Neural cell (in vitro differentiated cells): ENCODE results near the gene TAOK2.

Source experiments
- EZH2 ChIP-seq: fragments of 200-600, 300-800 bp; shearing (Covaris generic), sonication (generic); IDR thresholded peaks from 2 replicates; pipeline ENCODE4 v1.6.1; 2014; ENCODE audit warnings: antibody characterized with exemption, low read length, borderline replicate concordance, mild to moderate bottlenecking; ENCODE audit not compliant: insufficient read depth, poor library complexity, severe bottlenecking
- POLR2AphosphoS5 ChIP-seq: IDR thresholded peaks from 2 replicates; pipeline ENCODE4 v1.6.1; 2012
- SMC3 ChIP-seq: fragments of 450-650 bp; conservative IDR thresholded peaks from 2 replicates; pipeline ENCODE4 v1.6.1; 2014; ENCODE audit warnings: antibody characterized with exemption, mild to moderate bottlenecking, moderate library complexity; ENCODE audit not compliant: poor library complexity
- TF ChIP-seq, protein P1 (sequence below): fragments of 450-650 bp; IDR thresholded peaks from 2 replicates; pipeline ENCODE4 v1.5.1; 2014; ENCODE audit warnings: antibody characterized with exemption, mild to moderate bottlenecking, moderate library complexity; ENCODE audit not compliant: poor library complexity, severe bottlenecking

DNA sequence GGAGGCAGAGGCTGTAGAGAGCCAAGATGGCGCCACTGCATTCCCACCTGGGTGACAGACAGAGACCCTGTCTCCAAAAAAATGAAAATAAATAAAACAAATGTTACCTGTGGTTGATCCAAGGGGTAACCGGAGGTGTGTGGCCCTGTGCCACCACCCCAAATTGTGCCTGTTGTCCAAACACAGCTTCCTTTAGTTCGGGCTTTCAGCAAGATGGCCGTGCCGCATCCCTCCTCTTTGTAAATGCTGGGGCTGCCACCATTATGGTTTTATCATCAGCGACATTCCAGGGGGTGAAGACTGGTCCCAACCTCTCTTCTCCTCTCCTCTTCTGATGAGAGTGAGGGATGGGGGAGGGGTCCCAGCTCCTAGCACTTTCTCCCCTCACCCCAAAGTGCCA, 49.2 kb downstream of the TAOK2 start, which contains the start of gene C16orf92:
- TF ChIP-seq, protein P1, sequence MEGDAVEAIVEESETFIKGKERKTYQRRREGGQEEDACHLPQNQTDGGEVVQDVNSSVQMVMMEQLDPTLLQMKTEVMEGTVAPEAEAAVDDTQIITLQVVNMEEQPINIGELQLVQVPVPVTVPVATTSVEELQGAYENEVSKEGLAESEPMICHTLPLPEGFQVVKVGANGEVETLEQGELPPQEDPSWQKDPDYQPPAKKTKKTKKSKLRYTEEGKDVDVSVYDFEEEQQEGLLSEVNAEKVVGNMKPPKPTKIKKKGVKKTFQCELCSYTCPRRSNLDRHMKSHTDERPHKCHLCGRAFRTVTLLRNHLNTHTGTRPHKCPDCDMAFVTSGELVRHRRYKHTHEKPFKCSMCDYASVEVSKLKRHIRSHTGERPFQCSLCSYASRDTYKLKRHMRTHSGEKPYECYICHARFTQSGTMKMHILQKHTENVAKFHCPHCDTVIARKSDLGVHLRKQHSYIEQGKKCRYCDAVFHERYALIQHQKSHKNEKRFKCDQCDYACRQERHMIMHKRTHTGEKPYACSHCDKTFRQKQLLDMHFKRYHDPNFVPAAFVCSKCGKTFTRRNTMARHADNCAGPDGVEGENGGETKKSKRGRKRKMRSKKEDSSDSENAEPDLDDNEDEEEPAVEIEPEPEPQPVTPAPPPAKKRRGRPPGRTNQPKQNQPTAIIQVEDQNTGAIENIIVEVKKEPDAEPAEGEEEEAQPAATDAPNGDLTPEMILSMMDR, result no peak
- no peak for TF ChIP-seq EZH2
- TF ChIP-seq POLR2AphosphoS5, result no peak
- TF ChIP-seq SMC3, result no peak
